ENCODE data around the gene RPS6KL1.

RPS6KL1 gene

GRCh38 chr14:74919421-74920165 lies 3.5 kb downstream of the RPS6KL1 start:
- Histone ChIP-seq H3K4me3 (ENCODE audit: low read depth, low read length) (no peak overlapping the region), H3K36me3 (ENCODE audit: control insufficient read depth in 2 of 2, insufficient read depth in 1 of 2, low read length in 2 of 2) (peaks cover 0 to 8% of the 10 kb centered on the region in 2 experiments; a peak in 1 of 3 replicates), H3K9me3 (ENCODE audit: control insufficient read depth, insufficient read depth, low read depth, low read length) (no peaks in the 10 kb centered on the region), H3K4me1 (ENCODE audit: control insufficient read depth, insufficient read depth, low read length) (no peaks in the 10 kb centered on the region), H3K27ac (ENCODE audit: extremely low read depth, low read depth, low read length) (no peak overlapping the region)
- ChIA-PET POLR2A (interaction anchor here (0.6 kb wide), 1 partner anchor 55 kb away, joined by 5 read pairs; no protein-coding TSS in a partner anchor), CTCF (interaction anchor here (2.7 kb wide), 1 partner anchor 14 kb away, joined by 14 read pairs; no protein-coding TSS in a partner anchor)
- no peak for TF ChIP-seq ZNF449 (tag by site-specific recombination; IDR thresholded peaks at IDR 0.05)
- TF ChIP-seq ZNF529 (tag by site-specific recombination; IDR thresholded peaks at IDR 0.05; ENCODE audit: insufficient replicate concordance) = no peak
- no peak for TF ChIP-seq ZNF555 (tag by site-specific recombination; conservative IDR thresholded peaks at IDR 0.05)
- TF ChIP-seq ZNF560 (tag by site-specific recombination; IDR thresholded peaks at IDR 0.05; ENCODE audit: borderline replicate concordance) = no peak
- TF ChIP-seq ZSCAN18 (tag by site-specific recombination; IDR thresholded peaks at IDR 0.05) = no peak

- Histone ChIP-seq H3K27ac (ENCODE audit: extremely low read depth, low read depth, low read length) (no peak overlapping the region), H3K4me1 (ENCODE audit: control insufficient read depth, insufficient read depth, low read length) (no peaks in the 10 kb centered on the region), H3K9me3 (ENCODE audit: control insufficient read depth, insufficient read depth, low read depth, low read length) (no peaks in the 10 kb centered on the region), H3K36me3 (ENCODE audit: control insufficient read depth in 2 of 2, insufficient read depth in 1 of 2, low read length in 2 of 2) (peaks cover 0 to 8% of the 10 kb centered on the region in 2 experiments; a peak in 1 of 3 replicates), H3K4me3 (ENCODE audit: low read depth, low read length) (no peak overlapping the region)
- ChIA-PET POLR2A (no interaction called here), CTCF (interaction anchor here (1.6 to 2.7 kb wide), 2 partner anchors 12 to 170 kb away, joined by 5 to 14 read pairs; no protein-coding TSS in a partner anchor)
- TF ChIP-seq ZNF26 (tag by site-specific recombination; IDR thresholded peaks at IDR 0.05) (no peak), ZSCAN5A (tag by site-specific recombination; IDR thresholded peaks at IDR 0.05) (no peak), PRDM6 (tag by site-specific recombination; IDR thresholded peaks at IDR 0.05) (no peak), PBX3 (CRISPR knock-in tag; IDR thresholded peaks at IDR 0.05) (no peak), ZNF600 (tag by site-specific recombination; IDR thresholded peaks at IDR 0.05) (no peak), ZNF2 (tag by site-specific recombination; IDR thresholded peaks at IDR 0.05) (no peak), HIC1 (tag by site-specific recombination; IDR thresholded peaks at IDR 0.05) (no peak), EGR2 (tag by site-specific recombination; IDR thresholded peaks at IDR 0.05; ENCODE audit: low read depth) (no peak), ZNF184 (tag by site-specific recombination; IDR thresholded peaks at IDR 0.05) (no peak), ZSCAN18 (tag by site-specific recombination; IDR thresholded peaks at IDR 0.05) (no peak), FEZF1 (tag by site-specific recombination; IDR thresholded peaks at IDR 0.05) (no peak), ZBTB7A (tag by site-specific recombination; IDR thresholded peaks at IDR 0.05; ENCODE audit: low read depth) (no peak), ZNF488 (tag by site-specific recombination; IDR thresholded peaks at IDR 0.05) (no peak), ZNF544 (tag by site-specific recombination; IDR thresholded peaks at IDR 0.05) (no peak)
Observed at GRCh38 chr14:74918380-74918779, 4.7 kb downstream of the RPS6KL1 start.
